ENCODE results near the gene NUDT13. TPM values are rescaled to one million over a fixed set of nuclear protein-coding genes. Genes with fewer than 3 reads are reported as not detected.

NUDT13 gene
- total and polyA plus RNA-seq, 2 of the 8 experiments (the other 6 are each of a cell fraction or from before 2014, with no cell fraction given), result 1.5 to 1.9 TPM

- Histone ChIP-seq H3K14ac (ENCODE audit: insufficient read length) (no peak overlapping the region), H3K9me3 (ENCODE audit: insufficient read depth in 2 of 2, low read depth in 1 of 2, low read length in 1 of 2) (no peaks in the 10 kb centered on the region), H2BK5ac (ENCODE audit: low read depth, low read length) (no peak overlapping the region), H4K5ac (ENCODE audit: insufficient read length, low read depth, low read length) (no peak overlapping the region), H2BK120ac (replicated peaks; ENCODE audit: low read depth, low read length) (no peak overlapping the region), H3K4me2 (ENCODE audit: insufficient read depth in 1 of 2, low read depth in 2 of 2, low read length in 2 of 2) (no peak overlapping the region), H4K8ac (ENCODE audit: extremely low read depth, insufficient read depth, low read length) (no peak overlapping the region), H3K27ac (ENCODE audit: low read depth, low read length) (no peak overlapping the region), H3K79me1 (ENCODE audit: low read depth, low read length) (no peaks in the 10 kb centered on the region), H3K27me3 (replicated peaks in 1 of 4; ENCODE audit: control insufficient read depth in 3 of 4, extremely low read depth in 1 of 4, insufficient read depth in 3 of 4, low read length in 3 of 4) (no peaks in the 10 kb centered on the region), H3K4me3 (ENCODE audit: extremely low read depth in 1 of 4, insufficient read depth in 2 of 4, low read depth in 3 of 4, low read length in 4 of 4) (no peak overlapping the region), H3K23me2 (ENCODE audit: low read depth, low read length) (no peaks in the 10 kb centered on the region), H3K9ac (replicated peaks in 1 of 4; ENCODE audit: extremely low read depth in 1 of 4, low read depth in 3 of 4, low read length in 3 of 4) (no peak overlapping the region), H3K56ac (replicated peaks; ENCODE audit: insufficient read length, low read depth, low read length) (no peak overlapping the region), H4K20me1 (replicated peaks in 1 of 2; ENCODE audit: control insufficient read depth in 1 of 2, insufficient read depth in 2 of 2, low read length in 2 of 2) (no peaks in the 10 kb centered on the region), H4K91ac (replicated peaks; ENCODE audit: insufficient read length, low read length) (no peak overlapping the region), H3K4ac (replicated peaks; ENCODE audit: insufficient read length, low read depth, low read length) (no peak overlapping the region), H2BK15ac (ENCODE audit: low read length) (no peak overlapping the region), H3K36me3 (ENCODE audit: control insufficient read depth in 2 of 4, insufficient read depth in 4 of 4, low read length in 3 of 4) (0 out of 8 replicates have a peak, but pooled peaks cover 0 to 2% (median 0%) of the 10 kb centered on the region in 4 experiments), H2AFZ (ENCODE audit: low read length) (no peak overlapping the region), H2BK20ac (ENCODE audit: low read length) (no peak overlapping the region), H3K79me2 (ENCODE audit: control insufficient read depth in 1 of 2, insufficient read depth in 2 of 2, low read length in 2 of 2) (no peaks in the 10 kb centered on the region), H2AK5ac (ENCODE audit: low read depth, low read length) (no peak overlapping the region), H3K23ac (ENCODE audit: insufficient read length) (no peak overlapping the region), H2BK12ac (ENCODE audit: low read depth, low read length) (no peak overlapping the region), H3K18ac (ENCODE audit: extremely low read depth, low read length) (no peak overlapping the region), H3K4me1 (replicated peaks in 1 of 4; ENCODE audit: control insufficient read depth in 3 of 4, insufficient read depth in 4 of 4, low read length in 3 of 4) (0 out of 7 replicates have a peak, but pooled peaks cover 0 to 3% (median under 1%) of the 10 kb centered on the region in 4 experiments)
- ChIA-PET CTCF (ENCODE audit: partially characterized antibody) (no interaction called here), POLR2A (ENCODE audit: partially characterized antibody) (interaction anchor here (1.2 kb wide), 1 partner anchor 11 kb away, joined by 3 read pairs; no protein-coding TSS in a partner anchor)
- FAIRE-seq (no peak), DNase-seq (ENCODE audit: low read depth in 1 of 2, low spot score in 2 of 2) (no peak)
- 95% methylated on average over 4 of the region's 4 CpGs; no CpG with 5 or more reads in 1 of the 2 experiments for WGBS, 2 experiments (ENCODE audit: extremely low coverage in 1 of 2, insufficient coverage in 1 of 2, insufficient read length in 1 of 2, insufficient replicate concordance in 2 of 2, low coverage in 1 of 2, low lambda C conversion rate in 2 of 2, missing lambda C conversion rate in 1 of 2)
- TF ChIP-seq TEAD4 (IDR thresholded peaks at IDR 0.05; ENCODE audit: low read depth, low read length) (no peak), SP2 (IDR thresholded peaks at IDR 0.05; ENCODE audit: low read length) (no peak), KDM1A (IDR thresholded peaks at IDR 0.05; ENCODE audit: borderline replicate concordance, low read length) (no peak), CTCF (IDR thresholded peaks at IDR 0.05; ENCODE audit: control extremely low read depth in 1 of 3, insufficient read depth in 1 of 3, low read depth in 1 of 3, low read length in 3 of 3) (no peak), MAX (IDR thresholded peaks at IDR 0.05) (no peak), CREB1 (IDR thresholded peaks at IDR 0.05) (no peak)
These were observed 9.7 kb downstream of the NUDT13 start for GRCh38 chr10:73119952-73120351.
